ENCODE measurements around the gene ITGAE. TPM values are rescaled to one million over a fixed set of nuclear protein-coding genes. Genes with fewer than 3 reads are reported as not detected.

Gene ITGAE
- total RNA-seq, 4 donors from 2014 or later, result 2.8 to 46.8 (median 14.2) TPM

- peak overlapping the region; percentile 82 to 87 for H3K27ac ChIP-seq
- H3K4me3 ChIP-seq, result peak overlapping the region; percentile 62 to 67
- no peaks in the 10 kb centered on the region for H3K36me3 ChIP-seq
- H3K27me3 ChIP-seq, result no peaks in the 10 kb centered on the region
- no peak for DNase-seq
- intact Hi-C loops (cut with DNase I; ENCODE audit: low total_unique reads), result no loop called here
- no peaks in the 10 kb centered on the region for H3K9me3 ChIP-seq
- peaks cover 0 to 8% of the 10 kb centered on the region in 2 donors for H3K4me1 ChIP-seq
- no peak for TF ChIP-seq CTCF (IDR thresholded peaks at IDR 0.05)
- no peak for TF ChIP-seq POLR2A (IDR thresholded peaks at IDR 0.05)
These were observed 77.8 kb downstream of the ITGAE start for GRCh38 chr17:3723188-3723555.

- peak overlapping the region; percentile 82 to 87 for H3K27ac ChIP-seq
- TF ChIP-seq CTCF (IDR thresholded peaks at IDR 0.05) (no peak), POLR2A (IDR thresholded peaks at IDR 0.05) (no peak)
- DNase-seq, result no peak
- H3K36me3 ChIP-seq, result no peaks in the 10 kb centered on the region
- H3K4me3 ChIP-seq, result peak overlapping the region; percentile 62 to 67
- intact Hi-C loops (cut with DNase I; ENCODE audit: low total_unique reads), result no loop called here
- H3K4me1 ChIP-seq, result peaks cover 0 to 8% of the 10 kb centered on the region in 2 donors
- H3K9me3 ChIP-seq, result no peaks in the 10 kb centered on the region
- H3K27me3 ChIP-seq, result no peaks in the 10 kb centered on the region
These were observed 78.3 kb downstream of the ITGAE start for GRCh38 chr17:3722716-3723115.

GRCh38 chr17:3719265-3719664 is 81.7 kb downstream of the ITGAE start:
- no peak for DNase-seq
- peaks cover 0 to 3% of the 10 kb centered on the region in 2 donors for H3K4me1 ChIP-seq
- H3K27me3 ChIP-seq, result no peaks in the 10 kb centered on the region
- H3K36me3 ChIP-seq, result no peaks in the 10 kb centered on the region
- no peaks in the 10 kb centered on the region for H3K9me3 ChIP-seq
- peak overlapping the region in 1 of 2 donors; percentile 58 for H3K27ac ChIP-seq
- no peak overlapping the region for H3K4me3 ChIP-seq
- intact Hi-C loops (cut with DNase I; ENCODE audit: low total_unique reads), result no loop called here
- no peak for TF ChIP-seq CTCF (IDR thresholded peaks at IDR 0.05)
- no peak for TF ChIP-seq POLR2A (IDR thresholded peaks at IDR 0.05)

GRCh38 chr17:3718201-3718600 is 82.8 kb downstream of the ITGAE start:
- Histone ChIP-seq H3K9me3 (no peaks in the 10 kb centered on the region), H3K27ac (no peak overlapping the region), H3K4me1 (no peaks in the 10 kb centered on the region), H3K4me3 (no peak overlapping the region), H3K36me3 (no peaks in the 10 kb centered on the region), H3K27me3 (no peaks in the 10 kb centered on the region)
- no peak for TF ChIP-seq CTCF (IDR thresholded peaks at IDR 0.05)
- no peak for TF ChIP-seq POLR2A (IDR thresholded peaks at IDR 0.05)
- intact Hi-C loops (cut with DNase I; ENCODE audit: low total_unique reads), result no loop called here
- DNase-seq, result no peak

GRCh38 chr17:3715296-3715695 is 85.7 kb downstream of the ITGAE start:
- no peak for DNase-seq
- no peaks in the 10 kb centered on the region for H3K4me1 ChIP-seq
- no peak overlapping the region for H3K27ac ChIP-seq
- no peaks in the 10 kb centered on the region for H3K27me3 ChIP-seq
- TF ChIP-seq CTCF (IDR thresholded peaks at IDR 0.05) (no peak), POLR2A (IDR thresholded peaks at IDR 0.05) (no peak)
- no peaks in the 10 kb centered on the region for H3K36me3 ChIP-seq
- intact Hi-C loops (cut with DNase I; ENCODE audit: low total_unique reads), result no loop called here
- H3K9me3 ChIP-seq, result no peaks in the 10 kb centered on the region
- H3K4me3 ChIP-seq, result no peak overlapping the region
